Activated T-cell treated with anti-CD3 and anti-CD28 coated beads for 24 hours (primary cell): ENCODE data around the gene HTT.

Source experiments
- DNase-seq: peaks from one replicate; pipeline ENCODE4 v3.0.0-alpha.2; 2020; ENCODE audit warnings: low read depth

The HTT gene

GRCh38 chr4:3267576-3268394, 193.3 kb downstream of the HTT start:
- no peak for DNase-seq

- no peak for DNase-seq
These were observed 194.1 kb downstream of the HTT start for GRCh38 chr4:3268395-3269104.

GRCh38 chr4:3269105-3269927, 194.8 kb downstream of the HTT start:
- no peak for DNase-seq

GRCh38 chr4:3269991-3270611, 195.6 kb downstream of the HTT start:
- DNase-seq, result no peak

GRCh38 chr4:3271131-3271530, 196.7 kb downstream of the HTT start:
- no peak for DNase-seq

- no peak for DNase-seq
These were observed 202.5 kb downstream of the HTT start for GRCh38 chr4:3276986-3277385.

- no peak for DNase-seq
These were observed 206.0 kb downstream of the HTT start for GRCh38 chr4:3280466-3280865.

- no peak for DNase-seq
These were observed 209.0 kb downstream of the HTT start for GRCh38 chr4:3283483-3283882.

GRCh38 chr4:3283916-3284315, 209.4 kb downstream of the HTT start:
- no peak for DNase-seq

GRCh38 chr4:3284734-3285557, 210.5 kb downstream of the HTT start:
- no peak for DNase-seq

GRCh38 chr4:3285558-3286334, 211.3 kb downstream of the HTT start:
- DNase-seq, result no peak

- no peak for DNase-seq
These were observed 212.1 kb downstream of the HTT start for GRCh38 chr4:3286335-3287175.

GRCh38 chr4:3287271-3287971, 212.9 kb downstream of the HTT start:
- DNase-seq, result no peak

GRCh38 chr4:3287972-3288570, 213.6 kb downstream of the HTT start:
- DNase-seq, result no peak

- no peak for DNase-seq
These were observed 214.2 kb downstream of the HTT start for GRCh38 chr4:3288571-3289094.

- no peak for DNase-seq
These were observed 216.0 kb downstream of the HTT start for GRCh38 chr4:3290476-3290875.

GRCh38 chr4:3290889-3291321, 216.4 kb downstream of the HTT start:
- no peak for DNase-seq

GRCh38 chr4:3291411-3291968, 217.0 kb downstream of the HTT start:
- no peak for DNase-seq
